OCI-LY7 (cell line): ENCODE data around the gene SLC39A10.

Experiments used
- EZH2phosphoT487 ChIP-seq: fragments of 200-600 bp; sonication (generic); IDR thresholded peaks from 2 replicates; pipeline ENCODE4 v1.6.1; 2018; ENCODE audit warnings: low read depth, borderline replicate concordance, mild to moderate bottlenecking, mixed run types, antibody characterized with exemption, low read length, moderate library complexity, mixed read lengths
- TF ChIP-seq, protein P1 (sequence below): fragments of 200-600 bp; sonication (generic); conservative IDR thresholded peaks from 2 replicates; pipeline ENCODE4 v1.5.1; 2014; ENCODE audit warnings: mild to moderate bottlenecking, antibody characterized with exemption, low read length, moderate library complexity, mixed read lengths

DNA sequence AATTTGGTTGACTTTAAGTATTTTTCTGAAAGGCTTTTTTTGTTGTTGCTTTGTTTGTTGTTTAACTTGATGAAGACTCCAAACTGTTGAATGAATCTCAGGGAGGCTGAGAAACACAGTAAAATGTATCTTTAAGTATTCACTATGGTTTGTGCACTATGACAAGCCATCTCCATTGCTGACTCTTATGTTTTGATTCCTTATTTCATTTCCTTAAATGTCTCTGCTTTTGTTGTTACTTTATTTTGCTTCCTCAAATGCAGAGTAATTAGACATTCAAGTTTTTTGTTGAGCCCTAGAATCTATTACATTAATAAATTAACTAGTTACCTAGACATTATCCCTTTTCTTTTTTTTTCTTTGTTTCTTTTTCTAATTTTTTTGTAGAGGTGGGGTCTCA is 46.3 kb upstream of the SLC39A10 start:
- TF ChIP-seq, protein P1, sequence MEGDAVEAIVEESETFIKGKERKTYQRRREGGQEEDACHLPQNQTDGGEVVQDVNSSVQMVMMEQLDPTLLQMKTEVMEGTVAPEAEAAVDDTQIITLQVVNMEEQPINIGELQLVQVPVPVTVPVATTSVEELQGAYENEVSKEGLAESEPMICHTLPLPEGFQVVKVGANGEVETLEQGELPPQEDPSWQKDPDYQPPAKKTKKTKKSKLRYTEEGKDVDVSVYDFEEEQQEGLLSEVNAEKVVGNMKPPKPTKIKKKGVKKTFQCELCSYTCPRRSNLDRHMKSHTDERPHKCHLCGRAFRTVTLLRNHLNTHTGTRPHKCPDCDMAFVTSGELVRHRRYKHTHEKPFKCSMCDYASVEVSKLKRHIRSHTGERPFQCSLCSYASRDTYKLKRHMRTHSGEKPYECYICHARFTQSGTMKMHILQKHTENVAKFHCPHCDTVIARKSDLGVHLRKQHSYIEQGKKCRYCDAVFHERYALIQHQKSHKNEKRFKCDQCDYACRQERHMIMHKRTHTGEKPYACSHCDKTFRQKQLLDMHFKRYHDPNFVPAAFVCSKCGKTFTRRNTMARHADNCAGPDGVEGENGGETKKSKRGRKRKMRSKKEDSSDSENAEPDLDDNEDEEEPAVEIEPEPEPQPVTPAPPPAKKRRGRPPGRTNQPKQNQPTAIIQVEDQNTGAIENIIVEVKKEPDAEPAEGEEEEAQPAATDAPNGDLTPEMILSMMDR, result no peak
- no peak for TF ChIP-seq EZH2phosphoT487
